Stimulated activated CD4-positive, alpha-beta T cell treated with anti-CD3 and anti-CD28 coated beads, TNF-alpha, amount 100 ng/mL, for 24 hours (primary cell): ENCODE data around the gene NUMB.
"Not testable (repeated sequence)": the region's sequence is repeated elsewhere in the genome, so short reads cannot be mapped to it uniquely, and the experiment has no call there.

Experiments
- DNase-seq, 3 experiments: peaks; one replicate each; pipeline ENCODE4 v3.0.0-alpha.2; 2020; ENCODE audit warnings: low read depth in 3 of 3

The NUMB gene

DNA sequence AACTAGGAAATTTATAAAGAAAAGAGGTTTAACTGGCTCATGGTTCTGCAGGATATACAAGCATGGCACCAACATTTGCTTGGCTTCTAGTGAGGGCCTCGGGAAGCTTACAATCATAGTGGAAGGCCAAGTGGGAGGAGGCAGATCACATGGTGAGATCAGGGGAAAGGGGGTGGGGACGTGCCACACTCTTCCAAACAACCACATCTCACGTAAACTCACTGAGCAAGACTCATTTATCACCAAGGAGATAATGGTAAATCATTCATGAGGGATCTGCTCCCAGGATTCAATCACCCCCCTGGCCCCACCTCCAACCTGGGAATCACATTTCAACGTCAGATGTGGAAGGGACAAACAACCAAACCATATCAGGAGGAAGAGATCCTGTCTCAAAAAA is 35.8 kb downstream of the NUMB start:
- no peak for DNase-seq

DNA sequence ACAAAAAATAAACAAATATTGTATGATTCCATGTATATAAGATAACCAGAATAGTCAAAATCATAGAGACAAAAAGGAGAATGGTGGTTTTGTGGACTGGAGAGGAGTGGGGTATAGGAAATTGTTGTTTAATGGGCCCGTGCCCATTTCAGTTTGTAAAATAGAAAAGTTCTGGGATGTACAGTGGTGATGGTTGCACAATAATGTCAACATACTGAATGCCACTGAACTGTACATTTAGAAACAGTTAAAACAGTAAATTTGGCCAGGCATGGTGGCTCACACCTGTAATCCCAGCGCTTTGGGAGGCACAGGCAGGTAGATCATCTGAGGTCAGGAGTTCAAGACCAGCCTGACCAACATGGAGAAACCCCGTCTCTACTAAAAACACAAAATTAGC is 40.1 kb downstream of the NUMB start:
- no peak for DNase-seq

DNA sequence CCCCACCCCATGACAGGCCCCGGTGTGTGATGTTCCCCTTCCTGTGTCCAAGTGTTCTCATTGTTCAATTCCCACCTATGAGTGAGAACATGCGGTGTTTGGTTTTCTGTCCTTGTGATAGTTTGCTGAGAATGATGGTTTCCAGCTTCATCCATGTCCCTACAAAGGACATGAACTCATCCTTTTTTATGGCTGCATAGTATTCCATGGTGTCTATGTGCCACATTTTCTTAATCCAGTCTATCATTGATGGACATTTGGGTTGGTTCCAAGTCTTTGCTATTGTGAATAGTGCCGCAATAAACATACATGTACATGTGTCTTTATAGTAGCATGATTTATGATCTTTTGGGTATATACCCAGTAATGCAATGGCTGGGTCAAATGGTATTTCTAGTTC is 52.1 kb downstream of the NUMB start:
- not testable (repeated sequence) for DNase-seq

DNA sequence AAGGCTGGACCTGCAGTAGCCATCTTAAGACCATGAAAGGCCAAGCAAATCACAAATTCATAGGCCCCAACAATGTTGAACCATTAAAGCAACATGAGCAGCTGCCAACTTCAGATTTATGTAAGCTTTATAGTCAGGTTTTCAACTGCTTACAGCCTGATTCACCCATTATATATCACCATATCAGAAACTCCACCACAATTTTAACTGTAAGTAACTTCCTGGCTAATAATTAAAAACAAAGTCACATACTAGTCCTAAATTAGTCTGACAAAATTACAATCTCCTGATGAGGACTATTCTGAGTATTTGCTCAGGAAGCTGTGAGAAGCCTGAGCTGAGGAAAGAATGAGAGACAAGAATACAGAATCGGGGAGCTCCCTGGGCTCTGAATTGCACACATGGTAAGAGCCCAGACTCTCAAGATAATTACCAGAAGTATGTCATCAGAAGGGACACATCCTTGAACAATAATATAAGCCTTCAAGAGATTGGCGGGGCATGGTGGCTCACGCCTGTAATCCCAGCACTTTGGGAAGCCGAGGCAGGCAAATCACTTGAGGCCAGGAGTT is 55.1 kb downstream of the NUMB start:
- no peak for DNase-seq

DNA sequence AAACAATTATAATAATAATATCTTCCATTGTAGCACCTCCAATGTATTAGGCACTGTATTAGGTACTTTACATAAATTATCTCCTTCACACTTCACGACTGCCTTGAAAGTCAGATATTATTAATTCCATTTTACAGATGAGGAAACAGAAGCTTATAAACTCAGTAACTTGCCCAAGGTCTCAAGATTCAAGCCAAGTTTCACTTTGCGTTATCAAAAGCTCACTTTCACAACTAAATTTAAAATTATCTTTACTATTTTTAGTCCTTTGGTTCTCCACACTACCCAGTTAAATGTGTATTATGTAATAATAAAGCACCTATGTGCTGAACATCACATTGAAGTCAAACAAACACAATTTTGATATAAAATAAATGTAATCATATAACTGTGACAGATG is 55.8 kb downstream of the NUMB start:
- DNase-seq, result no peak

DNA sequence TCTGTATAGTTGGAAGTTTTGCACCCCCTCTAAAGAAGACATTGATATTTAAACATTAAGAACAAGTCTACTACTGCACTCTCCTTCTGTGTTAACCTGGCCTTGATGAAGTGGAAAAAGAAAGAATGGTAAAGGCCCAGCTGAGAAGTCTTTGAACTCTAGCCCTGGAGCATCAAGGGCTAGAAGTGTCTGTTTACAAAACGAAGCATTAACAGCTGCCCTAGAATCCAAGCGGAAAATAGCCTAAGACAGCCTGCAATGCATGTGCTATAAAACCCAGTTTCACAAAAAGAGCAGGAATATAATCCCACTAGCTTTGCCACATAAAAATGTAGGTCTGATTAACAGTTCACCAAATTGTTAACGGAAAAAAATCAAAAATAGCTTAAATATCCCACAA is 60.5 kb downstream of the NUMB start:
- no peak for DNase-seq

DNA sequence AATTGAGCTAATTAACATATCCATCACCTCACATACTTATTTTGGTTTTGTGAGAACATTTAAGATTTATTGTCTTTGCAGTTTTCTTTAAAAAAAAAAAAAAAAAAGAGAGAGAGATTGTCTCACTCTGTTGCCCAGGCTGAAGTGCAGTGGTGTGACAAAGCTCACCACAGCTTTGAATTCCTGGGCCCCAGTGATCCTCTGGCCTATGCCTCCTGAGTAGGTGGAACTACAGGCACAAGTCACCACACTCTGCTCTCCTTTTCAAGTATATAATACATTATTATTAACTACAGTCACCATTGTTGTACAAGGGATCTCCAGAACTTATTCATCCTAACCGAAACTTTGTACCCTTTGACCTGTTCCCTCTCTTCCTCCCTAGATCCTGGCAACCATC is 64.0 kb downstream of the NUMB start:
- DNase-seq, result no peak

DNA sequence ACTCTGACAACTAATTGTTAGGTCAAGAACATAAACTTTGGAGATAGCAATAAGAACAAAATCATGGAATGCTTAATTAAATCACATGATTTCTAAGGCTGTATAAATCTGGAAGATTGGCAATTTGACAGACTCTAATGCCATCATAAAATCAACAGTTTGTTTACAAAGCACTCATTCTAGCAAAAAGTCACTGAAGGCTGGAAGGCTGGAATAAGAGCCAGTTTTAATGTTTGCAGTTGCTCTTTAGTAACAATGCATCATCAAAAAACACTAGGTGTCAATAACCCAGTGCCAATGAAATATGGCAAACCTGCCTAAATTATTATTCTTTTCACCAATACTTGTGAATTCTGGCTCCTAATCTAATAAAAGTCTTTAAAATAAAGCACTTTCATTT is 65.0 kb downstream of the NUMB start:
- no peak for DNase-seq

DNA sequence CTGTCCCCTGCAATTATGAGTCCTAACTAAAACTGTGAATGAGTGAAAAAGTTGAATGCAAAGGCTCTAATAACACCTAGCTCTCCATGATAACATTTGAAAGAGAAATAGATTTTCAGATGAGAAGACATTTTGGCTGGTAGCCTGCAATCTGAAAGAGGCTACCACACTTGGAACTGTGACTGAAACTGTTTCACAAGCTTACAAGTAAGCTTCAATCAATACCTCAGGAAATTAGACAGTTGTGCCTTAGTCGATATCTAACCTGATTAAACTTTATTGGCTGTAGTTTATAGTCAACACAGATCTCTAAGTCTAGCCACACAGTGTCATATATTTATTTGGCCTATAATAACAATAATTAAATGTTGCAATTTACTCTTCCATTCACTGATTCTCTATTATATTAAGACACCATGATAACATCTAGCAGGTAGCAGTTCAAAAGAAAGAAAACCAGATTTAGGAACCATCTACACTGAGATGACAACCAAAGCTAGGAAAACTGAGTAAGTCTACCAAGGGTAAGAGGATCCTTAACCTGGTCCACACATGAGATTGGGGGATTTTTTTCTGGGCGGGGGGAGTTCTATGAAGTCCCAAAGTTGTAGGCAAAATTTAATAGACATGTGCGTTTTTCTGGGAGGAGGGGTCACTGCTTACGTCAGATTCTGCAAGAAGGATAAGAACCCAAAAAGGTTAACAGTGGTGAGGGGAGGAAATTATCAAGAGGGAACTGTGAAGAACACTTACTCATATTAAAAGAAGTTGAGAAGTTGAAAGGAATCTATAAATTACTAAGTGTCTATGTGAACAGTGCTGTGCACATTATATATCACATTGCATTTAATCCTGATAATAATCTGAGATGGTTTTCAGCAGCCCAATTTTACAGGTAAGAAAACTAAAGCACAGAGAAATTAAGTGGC is 65.8 kb downstream of the NUMB start:
- DNase-seq, result no peak

DNA sequence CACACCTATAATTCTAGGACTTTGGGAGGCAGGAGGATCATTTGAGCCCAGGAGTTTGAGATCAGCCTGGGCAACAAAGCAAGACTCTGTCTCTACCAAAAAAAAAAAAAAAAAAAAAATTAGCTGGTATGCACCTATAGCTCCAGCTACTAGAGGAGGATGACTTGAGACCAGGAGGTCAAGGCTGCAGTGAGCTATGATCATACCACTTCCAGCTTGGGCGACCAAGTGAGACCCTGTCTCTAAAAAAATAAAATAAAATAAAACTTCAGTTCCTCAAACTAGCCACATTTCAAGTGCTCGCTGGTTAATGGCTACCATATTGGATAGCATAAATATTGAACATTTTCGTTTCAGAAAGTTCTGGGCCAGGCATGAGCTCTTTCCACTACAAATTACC is 70.5 kb downstream of the NUMB start:
- not testable (repeated sequence) for DNase-seq

DNA sequence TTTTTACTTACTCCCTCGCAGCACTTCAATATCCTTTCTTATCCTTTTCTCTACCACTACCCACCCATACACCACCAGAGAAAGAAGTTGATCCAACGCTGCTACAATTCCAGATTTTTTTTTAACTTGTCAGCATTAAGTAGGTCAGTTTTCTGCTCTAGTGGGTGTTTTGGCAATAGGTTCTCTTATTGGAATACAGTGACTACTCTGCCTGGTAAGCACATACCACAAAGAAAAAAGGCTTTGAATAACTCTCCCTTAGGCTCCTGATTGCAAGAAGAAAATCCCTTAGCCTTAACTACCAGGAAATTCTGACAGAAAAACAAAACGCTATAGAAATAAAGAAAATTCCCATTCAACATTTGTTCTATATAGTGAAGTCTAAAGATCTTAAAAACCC is 72.0 kb downstream of the NUMB start:
- no peak for DNase-seq

DNA sequence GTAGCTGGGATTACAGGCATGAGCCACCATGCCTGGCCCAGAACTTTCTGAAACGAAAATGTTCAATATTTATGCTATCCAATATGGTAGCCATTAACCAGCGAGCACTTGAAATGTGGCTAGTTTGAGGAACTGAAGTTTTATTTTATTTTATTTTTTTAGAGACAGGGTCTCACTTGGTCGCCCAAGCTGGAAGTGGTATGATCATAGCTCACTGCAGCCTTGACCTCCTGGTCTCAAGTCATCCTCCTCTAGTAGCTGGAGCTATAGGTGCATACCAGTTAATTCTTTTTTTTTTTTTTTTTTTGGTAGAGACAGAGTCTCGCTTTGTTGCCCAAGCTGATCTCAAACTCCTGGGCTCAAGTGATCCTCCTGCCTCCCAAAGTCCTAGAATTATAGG is 73.3 kb downstream of the NUMB start:
- not testable (repeated sequence) for DNase-seq

DNA sequence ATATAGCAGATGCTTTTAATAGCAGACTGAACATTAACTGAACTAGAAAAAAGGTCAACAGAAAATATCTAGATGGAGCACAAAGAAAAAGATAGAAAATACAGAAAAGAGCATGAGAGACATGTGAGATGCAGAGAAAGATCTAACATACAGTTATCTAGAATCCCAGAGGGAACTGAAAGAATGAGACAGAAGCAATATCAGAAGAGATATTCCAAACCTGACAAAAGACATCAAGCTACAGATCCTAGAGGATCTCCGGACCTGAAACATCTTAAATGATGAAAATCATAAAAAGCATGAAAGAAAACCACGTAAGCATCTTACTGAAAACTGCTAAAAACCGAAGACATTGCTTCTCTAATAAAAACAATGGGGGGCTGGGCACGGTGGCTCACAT is 75.0 kb downstream of the NUMB start:
- DNase-seq, result no peak

DNA sequence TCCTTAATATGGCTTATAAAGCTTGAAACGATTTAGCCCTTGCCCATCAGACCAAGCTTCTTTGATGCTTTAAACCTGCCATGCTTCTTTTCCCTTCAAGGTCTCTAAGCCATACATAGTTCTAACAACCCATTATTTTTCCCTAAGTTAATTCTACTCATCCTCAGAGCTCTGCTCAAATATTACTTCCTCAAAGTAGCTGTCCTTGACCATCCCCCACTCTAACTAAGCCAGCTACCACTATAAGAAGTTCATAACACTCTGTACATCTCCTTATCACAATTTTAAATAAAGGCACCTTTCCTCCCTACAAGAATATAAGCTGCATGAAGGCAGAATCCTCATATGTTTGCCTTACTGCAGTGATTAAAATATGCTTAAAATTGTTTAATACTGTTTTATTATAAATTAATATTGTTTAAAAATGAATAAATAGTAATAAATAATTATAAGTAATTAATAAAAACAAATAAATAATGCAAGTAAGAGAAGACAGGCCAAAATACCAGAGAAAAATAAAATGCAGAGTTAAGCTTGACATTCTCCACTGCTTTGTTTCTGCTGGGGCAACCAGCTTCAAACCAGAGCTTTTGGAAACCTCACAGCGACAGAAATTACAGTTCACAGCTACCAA is 76.8 kb downstream of the NUMB start:
- no peak for DNase-seq

DNA sequence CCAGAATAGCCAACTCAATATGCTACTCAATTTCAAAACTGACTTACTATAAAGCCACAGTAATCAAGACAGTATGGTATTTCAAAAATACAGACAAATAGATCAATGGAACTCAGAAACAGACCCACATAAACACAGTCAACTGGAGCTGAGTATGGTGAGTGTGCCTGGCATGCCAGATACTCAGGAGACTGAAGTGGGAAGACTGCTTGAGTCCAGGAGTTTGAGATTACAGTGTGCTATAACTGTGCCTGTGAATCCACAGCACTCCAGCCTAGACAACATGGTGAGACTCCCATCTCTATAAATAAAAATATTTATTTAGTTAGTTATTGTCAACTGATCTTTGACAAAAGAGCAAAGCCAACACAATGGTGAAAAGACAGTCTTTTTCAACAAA is 81.8 kb downstream of the NUMB start:
- DNase-seq, result no peak

DNA sequence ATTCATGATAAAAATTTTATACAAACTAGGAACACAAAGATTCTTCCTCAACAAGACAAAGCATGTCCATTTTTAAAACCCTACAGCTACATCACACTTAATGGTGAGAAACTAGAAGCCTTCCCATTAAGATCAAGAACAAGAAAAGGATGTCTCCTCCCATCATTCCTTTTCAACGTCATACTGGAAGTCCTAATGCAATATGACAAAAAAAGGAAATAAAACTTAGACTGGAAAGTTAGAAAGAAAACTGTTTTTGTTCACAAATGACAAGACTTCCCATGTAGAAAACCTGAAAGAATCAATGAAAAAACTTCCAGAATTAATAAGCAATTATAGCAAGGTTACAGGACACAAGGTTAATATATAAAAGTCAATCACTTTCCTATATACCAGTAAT is 82.5 kb downstream of the NUMB start:
- DNase-seq, result no peak

DNA sequence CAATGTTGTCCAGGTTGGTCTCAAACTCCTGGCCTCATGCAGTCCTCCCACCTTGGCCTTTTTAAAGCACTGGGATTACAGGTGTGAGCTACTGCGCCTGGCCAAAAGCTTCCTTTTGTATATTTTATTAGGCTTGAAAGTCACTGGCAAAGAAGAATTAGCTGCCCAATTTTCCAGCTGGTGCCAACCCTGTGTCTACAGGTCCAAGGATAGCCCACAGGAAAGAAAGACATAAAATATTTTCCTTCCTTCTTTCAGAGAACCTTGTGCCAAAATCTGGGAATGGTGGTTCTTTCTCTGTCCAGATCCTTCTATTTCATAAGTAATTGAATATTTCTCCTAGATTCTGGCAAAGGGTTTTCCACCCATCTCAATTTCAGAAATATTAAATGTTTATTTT is 84.1 kb downstream of the NUMB start:
- DNase-seq, result no peak

DNA sequence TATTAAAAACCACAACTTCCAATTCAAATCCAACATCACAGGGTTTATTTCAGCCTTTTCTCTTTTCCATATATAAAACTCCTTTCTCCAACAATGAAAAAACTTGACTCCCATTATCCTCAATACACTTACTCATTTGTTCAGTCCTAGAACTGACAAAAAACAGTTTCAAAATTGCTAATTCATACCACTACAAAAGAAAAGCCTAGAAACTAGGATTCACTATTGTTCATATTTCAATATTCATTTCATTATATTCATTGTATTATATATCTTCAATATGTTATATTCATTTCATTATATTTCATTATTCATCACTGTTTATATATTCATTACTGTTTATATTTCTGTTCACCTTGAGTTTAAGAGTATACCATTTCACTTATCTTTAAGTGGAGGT is 85.8 kb downstream of the NUMB start:
- no peak for DNase-seq

DNA sequence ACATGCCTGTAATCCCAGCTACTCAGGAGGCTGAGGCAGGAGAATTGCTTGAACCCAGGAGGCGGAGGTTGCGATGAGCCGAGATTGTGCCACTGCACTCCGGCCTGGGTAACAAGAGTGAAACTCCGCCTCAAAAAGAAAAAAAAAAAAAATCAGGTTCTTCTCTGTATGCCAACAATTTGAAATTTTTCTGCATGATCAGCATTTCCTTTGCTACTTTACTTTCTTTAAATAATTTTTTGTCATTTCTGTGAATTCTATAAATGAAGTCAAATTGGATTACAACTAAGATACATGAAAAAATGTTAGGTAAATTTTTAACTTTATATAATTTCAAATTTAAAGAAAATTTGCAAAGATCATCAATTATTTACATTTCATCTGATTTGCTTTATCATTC is 87.8 kb downstream of the NUMB start:
- no peak for DNase-seq

DNA sequence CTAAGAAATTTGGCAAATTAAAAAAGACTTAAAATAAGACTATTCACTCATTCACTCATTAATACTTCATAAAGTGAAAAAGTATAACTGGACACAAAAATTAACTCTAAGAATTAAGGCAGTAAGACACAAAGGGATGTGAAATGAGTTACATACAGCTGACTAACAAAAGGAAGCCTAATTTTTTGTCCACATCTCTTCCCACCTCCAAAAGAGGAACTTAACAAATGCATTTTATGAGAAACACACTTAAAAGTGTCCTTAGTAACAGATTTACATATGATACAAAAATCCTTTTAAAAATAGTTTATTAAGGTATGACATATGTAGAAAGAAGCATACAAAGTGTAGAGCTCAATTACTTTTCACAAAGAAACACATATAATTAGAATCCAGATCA is 88.9 kb downstream of the NUMB start:
- no peak for DNase-seq

DNA sequence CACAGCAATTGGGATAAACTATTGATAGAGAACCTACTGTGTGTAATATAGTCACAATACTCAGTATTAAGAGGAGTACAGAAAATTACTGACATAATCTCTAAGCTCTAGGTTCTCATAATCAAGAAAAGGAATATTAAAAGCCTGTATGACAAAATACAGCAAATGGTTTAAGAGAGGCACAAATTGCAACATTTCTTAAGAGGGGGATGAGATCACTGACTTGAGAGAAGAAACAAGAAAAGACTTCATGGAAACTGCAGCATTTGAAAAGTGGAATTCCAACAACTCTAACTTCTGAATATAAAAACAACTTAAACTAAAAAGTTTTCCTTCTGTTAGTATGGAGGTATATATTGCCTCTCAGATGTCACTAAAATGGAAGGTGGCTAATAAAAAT is 89.7 kb downstream of the NUMB start:
- DNase-seq, result no peak

DNA sequence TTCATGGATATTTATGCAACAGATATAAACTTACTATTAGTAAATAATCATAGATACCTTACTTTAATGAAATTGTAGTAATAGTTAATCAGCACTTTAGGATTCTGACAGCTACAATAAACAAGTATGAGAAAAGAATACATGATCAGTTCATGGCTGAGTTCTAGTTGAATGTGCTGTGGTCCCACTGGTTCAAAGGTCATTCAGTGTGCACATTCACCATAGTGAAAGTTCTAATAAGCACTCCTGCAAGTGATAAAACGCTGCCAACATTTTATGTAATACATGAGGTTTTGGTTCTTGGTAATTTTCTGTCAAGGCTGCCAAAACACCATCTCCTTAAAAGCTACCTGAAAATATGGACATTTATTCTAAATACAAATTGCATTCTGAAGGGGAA is 92.6 kb downstream of the NUMB start:
- no peak for DNase-seq

DNA sequence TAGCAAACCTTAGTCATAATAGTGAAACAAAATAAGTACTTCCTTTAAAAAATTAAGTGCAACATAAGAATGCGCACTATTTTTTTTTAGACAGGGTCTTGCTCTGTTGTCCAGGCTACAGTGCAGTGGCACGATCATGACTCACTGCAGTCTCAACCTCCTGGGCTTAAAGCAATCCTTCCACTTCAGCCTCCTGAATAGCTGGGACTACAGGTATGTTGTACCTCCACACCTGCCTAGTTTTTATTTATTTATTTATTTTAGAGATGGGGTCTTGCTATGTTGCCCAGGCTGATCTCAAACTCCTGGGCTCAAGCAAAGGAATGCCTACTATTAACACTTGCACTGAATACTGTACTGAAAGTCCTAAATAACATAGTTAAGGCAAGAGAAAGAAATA is 93.8 kb downstream of the NUMB start:
- no peak for DNase-seq
